NCI-H1694 (cell line): ENCODE data around the gene BTBD2.

ENCODE experiments used
- DNase-seq: peaks from one replicate; lab custom pipeline; 2025; lab: John Stamatoyannopoulos, UW

The BTBD2 gene

DNA sequence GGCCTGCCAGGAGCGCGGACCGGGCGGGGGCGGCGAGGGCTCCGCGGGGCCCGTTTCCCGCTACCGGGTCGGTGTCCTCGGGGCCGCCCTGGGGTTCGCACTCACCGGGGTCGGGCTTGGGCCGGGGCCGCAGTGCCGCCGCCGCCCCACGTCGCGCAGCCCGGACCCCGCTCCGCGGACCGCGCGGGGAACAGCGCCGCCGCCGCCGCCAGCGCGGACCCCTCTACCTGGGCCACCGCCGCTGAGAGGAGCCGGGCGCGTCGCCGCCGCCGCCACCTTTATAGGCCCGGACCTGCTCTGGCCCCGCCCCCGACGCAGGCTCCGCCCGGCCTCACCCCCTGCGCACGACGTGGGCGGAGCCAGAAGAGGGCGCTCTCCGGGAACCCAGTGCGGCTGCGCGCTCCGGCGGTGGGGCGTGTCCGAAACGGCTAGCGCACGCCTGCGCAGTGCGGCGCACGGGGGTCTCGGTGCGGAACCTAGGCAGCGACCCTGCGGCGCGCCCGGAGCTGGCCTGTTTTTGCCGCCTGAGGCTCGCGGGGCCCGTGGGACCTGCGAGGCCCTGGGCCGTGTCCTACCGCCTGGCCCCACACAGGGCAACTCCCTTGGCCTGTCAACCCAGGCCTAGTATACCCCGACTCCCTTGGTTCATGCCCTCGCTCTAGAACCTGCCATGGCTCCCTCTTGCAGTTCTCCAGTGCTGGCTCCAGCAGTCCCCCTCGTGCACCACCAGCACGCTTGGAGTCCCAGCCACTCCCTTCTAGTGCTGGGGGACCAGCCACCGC is 35.7 kb upstream of the BTBD2 start, which contains the start of gene MKNK2:
Gene MKNK2, minus strand, starts transcription at position 254 of the 782 bp plus-strand sequence. CDS start 393 bp downstream, outside the sequence.
- DNase-seq, result peak; percentile 40

DNA sequence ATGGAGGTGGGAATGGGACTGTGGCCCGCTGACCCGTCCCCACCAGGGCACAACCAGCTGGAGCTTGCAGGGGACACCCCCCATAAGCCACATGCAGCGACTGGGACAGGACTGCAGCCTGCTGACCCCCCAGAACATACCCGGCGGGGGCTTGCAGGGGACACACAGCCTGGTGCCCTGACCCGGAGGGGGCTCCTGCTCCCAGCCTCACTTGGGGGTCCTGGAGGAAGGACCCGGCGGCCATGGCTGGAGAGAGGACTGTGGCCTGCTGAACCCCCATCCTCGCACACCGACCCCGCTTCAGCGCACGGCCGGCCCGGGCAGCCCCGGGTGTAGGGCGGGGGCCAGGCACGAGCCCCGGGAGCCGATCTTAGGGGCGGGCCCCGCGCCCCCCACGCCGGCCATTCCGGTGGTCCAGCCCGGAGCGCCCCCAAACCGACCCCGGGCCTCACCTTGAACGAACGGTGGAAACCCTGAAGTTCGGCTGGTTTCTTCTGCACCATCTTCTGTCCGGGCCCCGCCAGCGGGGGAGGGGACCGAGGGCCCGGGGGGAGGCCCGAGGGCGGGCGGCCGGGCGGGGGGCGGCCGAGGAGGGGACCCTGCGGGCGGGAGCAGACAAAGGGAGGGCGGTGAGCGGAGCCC is 35.0 kb upstream of the BTBD2 start:
- DNase-seq, result no peak

DNA sequence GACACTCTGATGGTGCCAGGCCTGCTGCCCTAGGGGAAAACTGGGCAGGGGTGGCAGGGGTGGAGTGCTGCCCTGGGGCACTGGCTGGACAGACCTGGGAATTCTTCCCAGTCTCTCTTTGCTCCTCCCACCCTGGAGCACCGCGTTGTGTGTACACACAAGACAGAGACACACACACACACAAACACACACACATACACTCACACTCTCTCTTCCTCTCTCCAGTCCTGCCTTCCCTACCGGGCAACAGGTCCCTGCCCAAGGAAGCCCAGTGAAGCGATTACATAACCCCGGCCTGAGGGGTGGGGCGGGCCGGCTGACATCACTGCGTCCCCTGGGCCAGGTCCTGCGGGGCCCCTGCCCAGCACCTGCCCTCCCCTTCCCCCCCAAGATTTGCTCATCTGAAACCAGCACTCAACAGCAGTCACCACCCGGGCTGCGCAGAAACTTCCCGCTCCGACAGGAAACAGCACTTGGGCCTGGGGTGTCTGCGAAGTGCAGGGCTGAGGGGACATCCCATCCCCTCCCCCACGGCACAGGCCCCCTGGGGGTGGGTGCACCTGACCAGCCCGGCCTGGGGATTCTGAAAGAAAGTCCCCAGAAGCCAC is 34.3 kb upstream of the BTBD2 start:
- no peak for DNase-seq

DNA sequence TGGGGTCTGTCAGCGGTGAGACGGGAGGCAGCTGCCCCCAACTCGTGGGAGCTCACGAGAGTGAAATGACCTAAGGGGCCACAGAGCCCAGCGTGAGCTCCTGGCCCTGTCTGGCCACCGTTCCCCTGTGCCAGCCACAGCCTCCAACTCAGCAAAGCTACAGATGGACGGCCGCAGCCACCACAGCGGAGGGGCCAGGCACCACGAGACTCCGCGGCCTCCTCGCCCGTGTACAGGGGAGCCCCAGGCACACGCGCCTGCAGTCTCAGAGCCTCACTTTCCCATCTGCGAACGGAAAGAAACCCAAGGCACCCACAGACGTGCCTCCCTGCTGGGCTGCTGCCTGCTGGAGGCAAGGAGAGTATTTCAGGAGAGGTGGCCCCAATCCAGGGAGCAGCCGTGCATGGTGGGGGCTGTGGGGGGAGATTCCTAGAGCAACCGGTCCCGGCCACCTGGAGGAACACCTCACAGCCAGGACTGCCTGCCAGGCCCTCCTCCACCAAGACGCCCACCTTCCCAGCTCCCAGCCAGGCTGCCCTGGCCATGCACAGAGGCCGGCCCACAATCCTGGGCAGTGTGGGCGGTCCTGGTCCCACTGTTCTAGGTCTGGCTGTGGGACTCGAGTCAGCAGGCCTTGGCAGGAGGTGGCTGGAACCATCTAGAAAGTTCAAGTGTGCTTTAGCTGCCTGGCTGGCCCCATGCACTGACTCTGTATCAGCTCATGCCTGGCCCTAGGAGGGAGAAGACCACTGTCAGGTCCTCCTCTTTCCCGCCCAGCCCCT is 33.6 kb upstream of the BTBD2 start:
- no peak for DNase-seq

DNA sequence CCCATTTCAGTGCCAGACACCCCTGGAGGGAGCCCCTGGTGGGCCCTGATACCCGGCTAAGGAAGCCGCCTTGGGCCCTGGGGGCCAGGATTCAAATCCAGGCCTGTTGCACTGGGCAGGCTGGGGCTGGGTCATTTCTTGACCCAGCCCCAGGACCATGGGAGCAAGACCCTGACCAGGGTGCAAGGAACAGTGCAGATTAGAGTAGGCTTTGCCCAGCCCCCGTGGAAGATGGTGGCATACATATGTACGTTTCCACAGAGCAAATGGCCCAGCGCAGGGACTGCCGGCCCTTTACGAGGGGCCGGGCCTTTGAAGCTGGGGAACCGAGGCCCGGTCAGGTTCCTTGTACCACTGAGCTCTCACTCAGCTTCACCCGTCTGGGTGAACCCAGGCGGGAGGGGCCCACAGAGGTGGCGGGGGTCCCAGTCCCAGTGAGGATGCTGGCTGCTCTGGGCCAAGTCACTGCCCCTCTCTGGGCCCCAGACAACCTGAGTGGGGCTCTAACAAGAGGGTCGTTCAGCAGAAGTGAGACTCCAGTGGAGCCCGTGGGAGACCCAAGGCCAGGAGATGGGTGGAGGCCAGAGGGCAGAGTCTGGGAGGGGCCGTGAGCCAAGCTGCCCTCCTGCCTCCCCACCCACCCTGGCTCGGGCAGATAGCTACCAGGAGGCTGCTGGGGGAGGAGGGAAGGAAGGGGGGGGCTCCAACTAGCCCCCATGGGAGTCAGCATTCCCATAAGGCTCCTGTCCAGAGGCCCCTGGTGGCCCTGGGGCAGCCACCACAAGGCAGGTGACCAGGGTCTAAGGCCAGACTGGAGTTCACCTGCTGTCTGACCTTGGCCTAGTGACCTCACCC is 32.8 kb upstream of the BTBD2 start:
- no peak for DNase-seq

DNA sequence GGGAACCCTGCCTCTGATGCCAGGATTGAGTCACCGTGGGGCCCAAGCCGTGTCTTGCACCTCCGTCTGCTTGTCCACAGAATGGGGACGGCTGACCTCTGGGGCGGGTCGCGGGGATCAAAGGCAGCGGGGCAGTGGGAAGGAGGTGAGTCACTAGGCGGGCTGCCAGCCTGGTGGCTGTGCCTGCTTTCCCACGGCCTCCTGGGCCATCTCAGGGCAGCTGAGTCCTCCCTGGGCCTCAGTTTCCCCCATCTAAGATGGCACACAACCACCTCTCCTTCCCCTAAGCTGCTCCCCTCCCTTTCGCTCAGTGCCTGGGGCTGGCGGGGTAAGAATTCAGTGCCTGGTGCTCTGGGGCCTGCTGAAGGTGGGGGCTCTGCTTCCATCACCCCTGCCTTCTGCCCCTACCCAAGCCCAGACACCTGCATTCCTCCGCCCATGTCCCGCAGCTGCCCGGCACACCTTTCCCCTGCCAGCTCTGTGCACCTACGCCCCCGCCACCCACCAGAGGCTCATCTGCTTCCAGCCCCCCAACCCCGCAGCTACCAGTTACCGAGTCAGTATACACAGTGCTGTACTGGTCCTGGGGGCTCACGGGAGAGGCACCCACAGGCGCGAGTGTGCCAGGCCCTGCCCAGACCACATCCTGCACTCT is 32.1 kb upstream of the BTBD2 start:
- DNase-seq, result no peak

DNA sequence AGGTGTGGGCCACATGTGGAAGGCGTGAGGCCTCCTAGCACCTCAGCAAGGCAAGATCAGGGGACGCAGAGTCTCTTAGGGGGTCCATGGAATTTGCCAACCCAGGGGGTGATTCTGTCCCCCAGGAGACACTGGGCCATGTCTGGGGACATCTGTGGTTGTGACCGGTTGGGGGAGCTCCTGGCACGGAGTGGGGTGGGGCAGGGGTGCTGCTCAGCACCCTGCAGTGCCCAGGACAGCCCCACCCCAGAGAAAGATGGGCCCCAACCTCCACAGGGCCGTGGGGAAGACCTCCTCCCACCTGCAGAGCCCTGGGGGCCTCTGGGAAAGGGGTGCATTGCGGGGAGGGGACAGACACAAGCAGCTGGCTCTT is 31.5 kb upstream of the BTBD2 start:
- DNase-seq, result no peak

DNA sequence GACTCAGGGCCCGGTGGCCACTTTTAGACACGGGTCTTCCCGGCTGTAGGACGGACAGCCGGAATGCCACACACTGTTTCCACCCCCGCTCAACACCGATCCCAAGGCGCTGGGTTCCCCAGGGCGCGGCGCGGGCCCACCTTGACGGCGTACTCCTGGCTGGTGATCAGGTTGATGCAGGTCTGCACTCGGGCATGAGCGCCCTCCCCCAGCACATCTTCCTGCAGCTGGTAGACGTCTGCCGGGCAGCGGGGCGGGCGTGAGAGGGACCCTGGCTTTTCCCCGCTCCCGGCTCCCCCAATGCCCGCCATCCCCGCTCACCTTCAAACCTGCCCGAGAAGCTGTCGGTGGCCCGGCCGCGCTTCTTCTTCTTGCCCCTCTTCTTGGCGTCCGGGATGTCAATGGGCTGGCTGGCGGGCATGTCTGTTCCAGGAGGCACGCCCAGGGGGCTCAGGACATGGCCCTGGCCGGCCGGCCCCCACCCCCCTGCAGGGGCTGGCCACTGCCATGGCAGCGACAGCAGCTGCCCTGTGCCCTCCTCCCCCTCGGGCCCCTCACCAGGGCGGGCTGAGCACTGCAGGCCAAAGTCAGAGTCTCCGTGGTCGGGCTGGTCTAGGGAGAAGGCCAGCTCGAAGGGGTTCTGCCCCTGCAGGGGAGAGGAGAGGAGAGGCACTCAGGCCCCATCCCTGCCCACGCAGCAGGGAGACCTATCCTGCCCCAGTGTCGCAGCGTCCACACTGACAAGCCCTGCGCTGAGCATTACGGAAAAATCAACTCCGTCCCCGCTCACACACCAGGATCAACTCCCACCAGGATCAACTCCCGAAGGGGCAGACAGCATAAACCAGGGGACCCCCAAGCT is 30.8 kb upstream of the BTBD2 start:
- DNase-seq, result no peak

DNA sequence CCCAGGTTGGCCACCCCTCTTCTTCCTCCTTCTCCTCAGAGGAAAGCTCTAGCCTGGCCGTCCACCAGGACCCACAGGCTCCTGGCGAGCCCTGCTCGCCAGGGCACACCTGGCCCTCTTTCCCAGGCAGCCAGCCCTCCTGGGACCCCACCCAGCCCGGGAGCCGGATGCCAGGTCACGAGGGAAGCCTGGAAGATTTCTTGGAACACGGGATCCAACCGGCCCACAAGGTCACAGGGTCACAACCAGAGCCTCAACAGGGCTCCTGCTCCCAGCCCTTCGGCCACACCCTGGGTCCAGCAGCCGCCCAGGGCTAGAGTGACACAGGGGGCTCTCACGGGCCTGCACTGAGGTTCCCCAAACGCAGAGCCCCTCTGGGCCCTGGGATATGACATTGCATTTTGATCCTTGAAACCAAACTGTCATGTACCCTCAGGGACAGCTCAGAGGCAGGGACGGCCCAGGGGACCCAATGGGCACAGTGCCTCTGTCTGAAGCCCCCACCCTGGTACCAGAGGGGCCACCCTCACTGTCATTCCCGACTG is 30.1 kb upstream of the BTBD2 start:
- no peak for DNase-seq

DNA sequence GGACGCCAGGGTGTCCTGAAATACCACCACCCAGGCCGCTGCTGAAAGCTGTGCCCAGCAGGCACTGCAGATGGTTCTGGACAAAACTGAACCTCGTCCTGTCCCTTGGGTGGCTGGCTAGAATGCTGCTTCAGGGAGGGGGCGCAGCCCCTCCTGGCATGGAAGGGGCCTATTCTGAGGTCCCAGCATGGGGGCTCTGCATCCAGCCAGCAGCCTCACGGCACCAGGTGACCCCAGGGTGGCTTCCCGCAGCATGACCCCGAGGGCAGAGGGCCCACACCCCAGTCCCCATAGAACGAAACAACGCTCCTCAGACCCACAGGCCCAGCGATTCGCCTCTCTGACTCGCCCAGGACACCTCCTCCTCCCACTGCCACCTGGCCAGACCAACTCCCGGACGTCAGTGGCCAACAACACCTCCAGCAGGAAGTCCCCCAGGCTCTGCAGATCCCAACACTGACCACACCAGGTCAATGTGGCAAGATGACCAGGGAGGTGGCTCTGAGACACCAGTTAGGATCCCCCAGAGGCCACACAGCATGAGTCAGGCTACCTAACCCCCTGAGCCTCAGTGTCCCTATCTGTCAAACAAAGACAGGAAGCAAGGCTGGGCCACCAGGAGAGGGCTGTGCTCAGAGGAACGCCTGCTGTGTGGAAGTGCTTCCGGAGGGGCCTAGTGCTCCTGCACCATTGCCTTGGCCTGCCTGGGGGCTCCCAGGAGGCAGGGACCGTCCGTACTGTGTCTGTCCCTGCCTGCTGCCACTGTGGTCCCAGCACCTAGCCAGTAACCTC is 29.4 kb upstream of the BTBD2 start:
- no peak for DNase-seq

DNA sequence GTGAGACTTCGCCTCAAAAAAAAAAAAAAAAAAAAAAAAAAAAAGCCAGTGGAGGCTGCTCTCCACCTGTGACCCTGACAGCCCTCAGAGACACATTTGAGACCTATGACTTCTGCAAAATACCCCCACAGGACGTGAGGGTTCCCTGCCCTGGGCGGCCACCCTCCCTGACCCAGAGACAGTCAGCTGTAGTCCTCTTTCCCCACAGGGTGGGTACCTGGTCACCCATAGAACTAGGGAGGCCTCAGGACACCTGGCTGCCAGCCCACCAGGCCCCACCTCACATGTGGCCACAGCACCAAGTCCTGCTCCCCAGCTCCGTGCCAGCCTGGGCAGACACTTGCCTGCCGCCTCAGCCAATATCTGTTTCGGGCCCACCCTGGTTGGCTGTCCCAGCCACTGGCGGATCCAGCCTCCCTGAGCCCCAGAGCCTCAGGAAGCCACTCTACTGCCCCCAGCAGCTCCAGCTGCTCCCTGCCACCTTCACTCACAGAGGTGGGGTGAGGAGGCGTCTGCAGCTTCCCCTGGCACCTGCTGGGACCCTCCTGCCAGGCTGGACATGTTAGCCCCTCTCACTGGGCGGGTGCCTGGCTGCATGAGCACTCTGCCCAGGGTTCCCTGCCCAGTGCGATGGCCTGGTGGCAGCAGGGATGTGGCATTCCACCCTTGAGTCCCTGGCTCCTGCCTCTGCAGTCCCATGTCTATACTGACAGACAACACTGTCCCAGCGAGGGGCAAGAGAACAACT is 28.6 kb upstream of the BTBD2 start:
- DNase-seq, result no peak

DNA sequence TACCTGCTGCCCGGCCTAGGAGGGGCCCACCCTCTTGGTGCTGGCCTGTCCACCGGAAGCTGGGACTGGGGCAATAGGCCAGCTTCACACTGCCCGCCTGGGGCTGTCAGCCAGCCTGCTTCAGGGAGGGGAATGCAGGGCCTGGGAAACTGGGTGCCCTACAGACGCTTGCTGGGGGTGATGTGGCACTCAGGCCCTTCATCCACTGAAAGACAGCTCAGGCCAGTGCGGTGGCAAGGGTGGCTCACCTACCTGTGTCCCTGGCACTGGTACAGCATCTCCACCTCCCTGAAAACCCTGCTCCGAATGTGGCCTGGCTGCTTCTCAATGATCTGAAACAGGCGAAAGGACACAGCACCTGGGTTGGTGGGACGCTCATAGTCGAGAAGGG is 27.7 kb upstream of the BTBD2 start:
- DNase-seq, result no peak

DNA sequence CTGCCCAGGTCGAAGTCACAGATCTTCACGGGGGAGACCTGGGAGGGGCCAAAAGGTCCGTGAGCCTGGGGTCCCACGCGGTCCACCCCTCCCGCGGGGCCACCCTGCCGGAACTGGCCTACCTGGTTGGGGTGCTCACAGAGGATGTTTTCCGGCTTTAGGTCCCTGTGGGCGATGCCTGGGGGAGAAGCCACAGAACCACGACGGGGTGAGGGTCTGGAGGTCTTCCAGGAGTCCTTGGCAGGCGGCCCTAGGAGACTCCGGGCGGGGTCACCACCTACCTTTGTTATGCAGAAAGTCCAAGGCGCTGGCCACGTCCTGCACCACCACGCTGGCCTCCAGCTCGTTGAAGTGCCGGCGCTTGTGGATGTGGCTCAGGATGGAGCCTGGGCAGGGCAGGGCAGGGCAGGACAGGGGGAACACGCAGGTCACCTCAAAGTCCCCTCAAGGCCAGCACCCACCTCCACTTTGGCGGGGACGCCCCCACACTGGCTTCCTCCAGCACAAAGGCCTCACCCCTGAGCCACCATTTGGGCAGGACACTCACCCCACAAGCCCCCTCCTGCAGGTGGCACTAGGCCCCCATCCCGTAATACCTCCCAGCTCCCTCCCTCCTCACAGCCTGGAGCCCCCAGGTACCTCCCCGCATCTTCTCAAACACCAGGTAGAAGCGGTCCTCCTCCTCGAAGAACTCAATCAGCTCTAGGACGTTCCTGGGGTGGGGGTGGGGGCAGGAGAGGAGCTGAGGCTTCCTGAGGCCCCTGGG is 27.2 kb upstream of the BTBD2 start:
- DNase-seq, result no peak

DNA sequence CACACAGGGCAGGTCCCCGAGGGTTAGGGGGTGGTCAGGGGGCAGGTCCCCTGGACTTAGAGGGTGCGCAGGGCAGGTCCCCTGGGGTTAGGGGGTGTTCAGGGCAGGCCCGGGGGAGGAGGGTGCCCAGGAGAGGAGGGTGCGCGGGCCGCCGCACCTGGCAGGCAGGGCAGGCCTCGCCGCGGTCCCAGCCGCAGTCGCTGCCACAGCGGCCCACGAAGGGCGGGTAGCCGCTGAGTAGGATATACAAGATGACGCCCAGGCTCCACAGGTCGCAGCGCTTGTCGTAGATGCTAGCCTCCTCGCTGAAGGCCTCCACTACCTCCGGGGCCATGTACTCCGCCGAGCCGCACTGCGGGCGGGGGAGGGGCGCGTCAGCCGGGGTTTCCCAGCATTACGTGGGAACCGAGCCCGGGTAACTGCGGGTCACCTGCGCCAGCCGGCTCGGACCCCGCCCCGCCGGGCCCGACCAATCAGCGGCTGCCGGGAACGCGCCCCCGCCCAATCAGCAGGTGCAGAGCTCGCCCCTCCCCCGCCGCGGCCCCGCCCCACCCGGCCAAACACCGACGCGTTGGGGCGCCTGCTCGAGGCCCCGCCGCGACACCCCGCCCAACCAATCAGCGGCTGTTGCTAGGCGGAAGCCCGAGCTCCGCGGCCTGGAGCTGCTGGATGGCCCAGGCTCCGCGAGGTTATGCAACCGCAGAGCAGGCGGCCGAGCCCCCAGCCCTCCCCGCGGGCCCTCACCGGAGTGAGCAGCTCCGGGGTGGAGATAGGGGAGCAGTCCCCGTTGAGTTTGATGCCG is 26.4 kb upstream of the BTBD2 start:
- DNase-seq, result peak; percentile 84

DNA sequence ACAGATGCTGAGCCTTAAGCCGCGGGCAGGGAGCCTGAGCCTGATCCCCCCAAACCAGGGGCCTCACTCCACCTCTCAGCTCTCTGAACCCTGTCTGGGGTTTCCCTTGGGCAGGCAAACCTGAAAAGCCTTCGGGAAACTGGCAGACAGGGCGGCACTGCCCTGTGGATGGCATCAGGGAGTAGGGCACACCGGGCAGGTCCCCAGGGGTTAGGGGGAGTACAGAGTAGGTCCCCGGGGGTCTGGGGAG is 25.8 kb upstream of the BTBD2 start:
- DNase-seq, result no peak

DNA sequence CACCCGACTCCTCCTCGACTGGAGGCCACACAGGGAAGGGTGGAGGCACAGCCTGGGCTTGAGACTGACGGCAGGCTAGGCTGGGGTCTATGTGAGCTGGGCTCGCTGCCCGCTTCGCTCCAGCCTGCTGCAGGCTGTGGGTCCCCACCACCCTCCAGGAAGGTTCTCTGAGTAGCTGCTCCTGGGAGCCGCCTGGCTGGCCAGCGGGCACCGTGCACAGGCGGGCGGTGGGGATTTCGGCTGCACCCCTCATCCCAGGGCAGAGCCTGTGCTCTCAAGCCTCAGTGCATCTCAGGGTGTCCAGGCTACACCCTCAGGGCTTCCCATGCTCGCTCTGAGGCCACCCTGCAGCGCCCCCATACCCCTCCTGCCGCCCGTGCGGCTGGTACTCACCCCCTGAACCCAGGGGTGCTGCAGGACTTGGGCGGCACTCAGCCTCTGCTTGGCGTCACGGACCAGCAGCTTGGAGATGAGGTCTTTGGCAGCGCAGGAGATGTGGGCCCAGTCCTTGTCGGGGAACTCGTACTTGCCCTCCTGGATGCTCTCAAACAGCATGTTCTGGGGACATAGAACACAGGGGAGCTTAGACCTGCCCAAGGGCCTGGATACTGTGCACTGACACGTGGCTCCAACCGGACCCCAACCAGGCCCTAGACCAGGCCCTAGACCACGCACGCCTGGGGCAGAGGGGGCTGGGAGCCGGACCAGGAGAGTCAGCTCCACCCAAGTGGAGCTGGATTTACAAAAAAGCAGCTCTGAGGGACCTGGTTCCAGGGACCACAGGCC is 25.3 kb upstream of the BTBD2 start:
- DNase-seq, result no peak
